Activated B cell treated with CpG ODN at 0.5 μM for 24 hours (primary cell): Measurements from ENCODE around the gene PYGL. TPM values are rescaled to one million over a fixed set of nuclear protein-coding genes. Genes with fewer than 3 reads are reported as not detected.
"Not testable (repeated sequence)": the region's sequence is repeated elsewhere in the genome, so short reads cannot be mapped to it uniquely, and the experiment has no call there.

Experiments used
- ATAC-seq: fragments of 200-7000 bp; cut with Tn5 transposase; one replicate; pipeline ENCODE4 v1.10.0; 2021; ENCODE audit warnings: low read depth, mild to moderate bottlenecking, moderate library complexity
- CTCF ChIA-PET: fragments of 350-600 bp; sonication (Branson Sonifier 250); formaldehyde crosslinking; loops from one replicate; lab custom pipeline; 2021; ENCODE audit warnings: antibody characterized with exemption; lab: Charles Lee
- POLR2A ChIA-PET: fragments of 350-600 bp; sonication (Branson Sonifier 250); formaldehyde crosslinking; loops from one replicate; lab custom pipeline; 2021; ENCODE audit warnings: antibody characterized with exemption; lab: Charles Lee
- DNase-seq: peaks from one replicate; pipeline ENCODE4 v3.0.0; 2022
- H3K27ac Mint-ChIP-seq: one replicate; pipeline ENCODE4 v1.8.0; 2020; ENCODE audit warnings: mixed read lengths
- H3K27me3 Mint-ChIP-seq: one replicate; pipeline ENCODE4 v1.8.0; 2021; ENCODE audit warnings: mixed read lengths
- H3K36me3 Mint-ChIP-seq: one replicate; pipeline ENCODE4 v1.8.0; 2021; ENCODE audit warnings: low read depth, mixed read lengths
- H3K4me1 Mint-ChIP-seq: one replicate; pipeline ENCODE4 v1.8.0; 2021; ENCODE audit warnings: mixed read lengths
- H3K4me3 Mint-ChIP-seq: one replicate; pipeline ENCODE4 v1.8.0; 2020; ENCODE audit warnings: mild to moderate bottlenecking, mixed read lengths
- H3K9me3 Mint-ChIP-seq: one replicate; pipeline ENCODE4 v1.8.0; 2020; ENCODE audit warnings: mixed read lengths
- CTCF ChIP-seq: fragments of 200-600 bp; IDR thresholded peaks from one replicate; pipeline ENCODE4 v1.8.0; 2022; ENCODE audit warnings: antibody characterized with exemption, mild to moderate bottlenecking
- intact Hi-C: fragments of 100-400 bp; cut with micrococcal nuclease; formaldehyde crosslinking; loops from one replicate; pipeline ENCODE4 v1.15.1; 2024
- total RNA-seq: library from RNA; stranded (reverse); gene quantifications from 2 replicates; pipeline ENCODE4 v1.2.3, GENCODE V29; 2022

PYGL gene
- total RNA-seq, 1 donor from 2014 or later: not detected

GRCh38 chr14:50963919-50964318, 19.6 kb upstream of the PYGL start:
- no peak for TF ChIP-seq CTCF
- no peaks in the 10 kb centered on the region for H3K9me3 Mint-ChIP-seq
- no peak for ATAC-seq
- DNase-seq: no peak
- ChIA-PET CTCF (no interaction called here), POLR2A (interaction anchor here (0.6 kb wide), 1 partner anchor 318 kb away, joined by 3 read pairs; no protein-coding TSS in a partner anchor)
- no peaks in the 10 kb centered on the region for H3K36me3 Mint-ChIP-seq
- intact Hi-C loops: no loop called here
- no peaks in the 10 kb centered on the region for H3K4me1 Mint-ChIP-seq
- peaks cover 2% of the 10 kb centered on the region for H3K27me3 Mint-ChIP-seq
- no peak overlapping the region for H3K27ac Mint-ChIP-seq
- H3K4me3 Mint-ChIP-seq: no peak overlapping the region

- intact Hi-C loops: no loop called here
- H3K27me3 Mint-ChIP-seq: peaks cover 2% of the 10 kb centered on the region
- DNase-seq: no peak
- CTCF ChIA-PET: no interaction called here
- no peak overlapping the region for H3K27ac Mint-ChIP-seq
- H3K4me1 Mint-ChIP-seq: no peaks in the 10 kb centered on the region
- TF ChIP-seq CTCF: no peak
- no peak for ATAC-seq
- no peak overlapping the region for H3K4me3 Mint-ChIP-seq
- POLR2A ChIA-PET: no interaction called here
- H3K9me3 Mint-ChIP-seq: no peaks in the 10 kb centered on the region
- no peaks in the 10 kb centered on the region for H3K36me3 Mint-ChIP-seq
Measured at GRCh38 chr14:50961605-50962221, 17.4 kb upstream of the PYGL start.

- intact Hi-C loops: no loop called here
- no peaks in the 10 kb centered on the region for H3K36me3 Mint-ChIP-seq
- no peak for DNase-seq
- no peak for ATAC-seq
- H3K4me3 Mint-ChIP-seq: no peak overlapping the region
- ChIA-PET POLR2A (no interaction called here), CTCF (no interaction called here)
- H3K9me3 Mint-ChIP-seq: no peaks in the 10 kb centered on the region
- no peaks in the 10 kb centered on the region for H3K4me1 Mint-ChIP-seq
- peaks cover 2% of the 10 kb centered on the region for H3K27me3 Mint-ChIP-seq
- no peak for TF ChIP-seq CTCF
- no peak overlapping the region for H3K27ac Mint-ChIP-seq
Measured at GRCh38 chr14:50957296-50957695, 13.0 kb upstream of the PYGL start.

- H3K9me3 Mint-ChIP-seq, intact Hi-C loops, H3K4me1 Mint-ChIP-seq, POLR2A ChIA-PET, DNase-seq, H3K27me3 Mint-ChIP-seq, ATAC-seq, H3K27ac Mint-ChIP-seq, CTCF ChIA-PET, H3K36me3 Mint-ChIP-seq, H3K4me3 Mint-ChIP-seq: not testable (repeated sequence)
Measured at GRCh38 chr14:50956421-50956820, 12.1 kb upstream of the PYGL start.

- H3K27me3 Mint-ChIP-seq: no peaks in the 10 kb centered on the region
- intact Hi-C loops: loop anchor here (1.0 to 2.0 kb wide), 4 partner anchors 201 to 825 kb away; no protein-coding TSS in a partner anchor
- H3K4me1 Mint-ChIP-seq: no peaks in the 10 kb centered on the region
- H3K4me3 Mint-ChIP-seq: no peak overlapping the region
- DNase-seq (no peak), ATAC-seq (no peak)
- POLR2A ChIA-PET: no interaction called here
- TF ChIP-seq CTCF: no peak
- H3K9me3 Mint-ChIP-seq: no peaks in the 10 kb centered on the region
- CTCF ChIA-PET: interaction anchor here (0.6 to 1.1 kb wide), 2 partner anchors 262 to 322 kb away, joined by 3 read pairs; no protein-coding TSS in a partner anchor
- H3K36me3 Mint-ChIP-seq: no peaks in the 10 kb centered on the region
- no peak overlapping the region for H3K27ac Mint-ChIP-seq
Measured at GRCh38 chr14:50955373-50956043, 11.2 kb upstream of the PYGL start.
